ENCODE data around the gene DVL3. TPM values are rescaled to one million over a fixed set of nuclear protein-coding genes. Genes with fewer than 3 reads are reported as not detected.
"Not testable (repeated sequence)": the region's sequence is repeated elsewhere in the genome, so short reads cannot be mapped to it uniquely, and the experiment has no call there.

The DVL3 gene
- 6.4 TPM for polyA plus RNA-seq

DNA sequence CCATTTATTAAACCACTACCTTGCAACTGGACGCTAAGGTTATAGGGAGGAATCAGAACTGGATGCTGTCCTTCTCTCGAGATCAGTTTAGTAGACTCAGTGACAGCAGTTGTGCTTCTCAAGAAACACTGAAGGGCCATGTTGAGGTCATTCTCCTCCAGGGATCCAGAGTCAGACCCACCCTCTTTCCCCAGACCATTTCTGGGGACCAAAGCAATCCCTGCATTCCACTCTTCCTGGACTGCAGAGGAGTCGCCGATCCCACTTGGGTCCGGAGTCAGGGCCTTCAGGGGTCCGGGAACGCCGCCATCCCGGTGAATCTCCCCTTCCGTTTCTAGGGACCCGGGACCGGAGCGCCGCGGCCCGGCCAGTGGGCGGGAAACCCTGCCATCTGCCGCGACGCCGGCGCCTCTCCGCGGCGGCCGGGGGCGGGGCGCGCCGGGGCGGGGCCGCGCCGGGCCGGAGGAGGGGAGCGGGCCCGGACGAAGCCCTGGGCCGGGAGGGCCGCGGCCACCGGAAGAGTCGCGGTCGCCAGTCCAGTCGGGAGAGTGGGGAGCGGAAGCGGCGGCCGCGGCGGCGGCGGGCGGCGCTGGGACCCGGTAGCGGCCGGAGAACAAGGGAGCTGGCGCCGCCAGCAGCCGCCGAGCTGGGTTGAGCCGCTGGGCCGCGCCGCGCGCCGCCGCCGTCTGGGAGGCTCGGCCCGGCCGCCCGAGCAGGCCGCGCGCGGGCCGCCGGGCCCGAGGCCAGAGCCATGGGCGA is at the start of gene DVL3:
Gene DVL3, plus strand, starts transcription at position 493 of the 759 bp plus-strand sequence. Its CDS starts 259 bp downstream, at position 752.
- Mint-ChIP-seq H3K27ac (peak within 1 kb of the TSS; percentile 85 to 92 (median 90)), H3K4me3 (peak within 1 kb of the TSS; percentile 85 to 97 (median 97)), H3K27me3 (no peaks in the 10 kb centered on the region), H3K9me3 (no peaks in the 10 kb centered on the region), H3K4me1 (peaks cover 12 to 27% (median 22%) of the 10 kb centered on the region in 3 donors), H3K36me3 (peaks cover 2% of the 10 kb centered on the region)

GRCh38 chr3:184110316-184110725 is 44.9 kb upstream of the DVL3 start:
- peak overlapping the region in 1 of 4 donors; percentile 1 for H3K4me3 Mint-ChIP-seq
- H3K4me1 Mint-ChIP-seq = no peaks in the 10 kb centered on the region
- H3K27ac Mint-ChIP-seq = no peak overlapping the region
- H3K36me3 Mint-ChIP-seq = no peaks in the 10 kb centered on the region
- H3K27me3 Mint-ChIP-seq = peaks cover 6% of the 10 kb centered on the region
- H3K9me3 Mint-ChIP-seq = no peaks in the 10 kb centered on the region

GRCh38 chr3:184116017-184116416 is 39.2 kb upstream of the DVL3 start:
- Mint-ChIP-seq H3K4me1 (no peaks in the 10 kb centered on the region), H3K27ac (peak overlapping the region in 1 of 3 donors; percentile 27), H3K9me3 (no peaks in the 10 kb centered on the region), H3K4me3 (no peak overlapping the region), H3K27me3 (peaks cover 3% of the 10 kb centered on the region), H3K36me3 (peaks cover 3% of the 10 kb centered on the region)

DNA sequence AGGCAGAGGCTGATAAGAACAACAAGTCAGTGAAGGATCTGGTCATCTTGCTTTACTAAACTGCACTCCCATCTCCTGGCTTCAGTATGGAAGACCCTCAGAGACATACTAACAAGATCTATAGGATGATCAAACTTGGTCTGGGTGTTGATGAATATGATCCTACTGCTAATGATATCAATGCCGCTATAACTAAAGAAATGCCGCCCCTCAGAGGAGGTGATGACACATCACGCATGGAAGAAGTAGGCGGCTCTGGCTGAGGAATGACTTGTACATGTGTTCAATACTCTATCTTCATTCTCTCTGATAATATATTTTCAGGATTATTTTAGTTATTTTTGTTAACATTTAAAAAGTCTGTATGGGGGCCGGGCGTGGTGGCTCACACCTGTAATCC is 37.5 kb upstream of the DVL3 start:
- H3K36me3 Mint-ChIP-seq = peaks cover 3% of the 10 kb centered on the region
- H3K4me3 Mint-ChIP-seq = no peak overlapping the region
- no peaks in the 10 kb centered on the region for H3K4me1 Mint-ChIP-seq
- H3K27me3 Mint-ChIP-seq = peaks cover 1% of the 10 kb centered on the region
- H3K27ac Mint-ChIP-seq = peak overlapping the region in 1 of 3 donors; percentile 62
- no peaks in the 10 kb centered on the region for H3K9me3 Mint-ChIP-seq

DNA sequence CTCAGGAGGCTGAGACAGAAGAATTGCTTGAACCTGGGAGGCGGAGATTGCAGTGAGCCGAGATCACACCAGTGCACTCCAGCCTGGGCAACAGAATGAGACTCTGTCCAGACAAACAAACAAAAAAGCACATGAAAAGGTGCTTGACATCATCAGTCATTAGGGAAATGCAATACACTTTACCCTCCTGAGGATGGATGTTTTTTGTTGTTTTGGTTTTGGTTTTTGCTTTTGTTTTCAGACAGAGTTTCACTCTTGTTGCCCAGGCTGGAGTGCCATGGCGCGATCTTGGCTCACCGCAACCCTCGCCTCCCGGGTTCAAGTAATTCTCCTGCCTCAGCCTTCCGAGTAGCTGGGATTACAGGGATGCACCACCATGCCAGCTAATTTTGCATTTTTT is 34.1 kb upstream of the DVL3 start:
- H3K36me3 Mint-ChIP-seq, H3K4me1 Mint-ChIP-seq, H3K27ac Mint-ChIP-seq, H3K4me3 Mint-ChIP-seq, H3K9me3 Mint-ChIP-seq, H3K27me3 Mint-ChIP-seq: not testable (repeated sequence)

DNA sequence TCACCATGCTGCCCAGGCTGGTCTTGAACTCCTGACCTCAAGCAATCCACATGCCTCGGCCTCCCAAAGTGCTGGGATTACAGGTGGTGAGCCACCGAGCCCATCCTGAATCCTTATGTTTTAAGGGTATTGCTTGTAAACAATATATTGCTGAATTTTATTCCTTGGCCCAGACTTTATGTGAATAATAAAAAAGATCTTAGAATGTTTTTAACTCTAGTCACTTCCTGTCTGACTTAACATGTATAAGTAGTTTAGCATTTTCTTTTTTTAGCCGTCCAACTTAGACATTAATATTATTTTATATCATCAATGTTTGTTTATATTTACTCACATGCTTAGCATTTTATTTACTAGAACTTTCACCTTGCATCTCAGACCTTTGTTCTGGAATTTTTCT is 29.2 kb upstream of the DVL3 start:
- no peaks in the 10 kb centered on the region for H3K27me3 Mint-ChIP-seq
- H3K9me3 Mint-ChIP-seq = no peaks in the 10 kb centered on the region
- peaks cover 1% of the 10 kb centered on the region for H3K36me3 Mint-ChIP-seq
- no peak overlapping the region for H3K4me3 Mint-ChIP-seq
- H3K4me1 Mint-ChIP-seq = no peaks in the 10 kb centered on the region
- no peak overlapping the region for H3K27ac Mint-ChIP-seq

DNA sequence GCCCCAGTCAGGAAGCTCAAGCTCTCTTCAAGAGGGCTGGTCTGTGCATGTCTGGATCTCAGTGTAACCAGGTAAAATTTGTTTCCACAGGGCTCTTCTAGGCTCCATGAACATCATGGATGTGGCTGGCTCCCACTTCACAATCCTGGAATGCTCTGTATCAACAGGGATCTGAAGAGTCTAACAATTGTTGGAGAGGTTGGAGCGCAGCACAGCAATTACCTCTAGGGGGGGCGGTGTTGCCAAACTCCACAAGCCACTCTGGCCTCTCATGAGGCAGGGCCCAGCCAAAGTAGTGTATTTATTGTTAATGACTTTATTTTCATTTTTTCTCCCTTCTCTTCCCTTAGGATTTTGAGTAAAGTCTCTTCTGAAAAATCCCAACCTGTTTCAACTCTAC is 26.2 kb upstream of the DVL3 start:
- peaks cover 2 to 6% (median 3%) of the 10 kb centered on the region in 3 donors for H3K4me1 Mint-ChIP-seq
- H3K27me3 Mint-ChIP-seq = no peaks in the 10 kb centered on the region
- no peaks in the 10 kb centered on the region for H3K9me3 Mint-ChIP-seq
- peaks cover 1% of the 10 kb centered on the region for H3K36me3 Mint-ChIP-seq
- no peak overlapping the region for H3K27ac Mint-ChIP-seq
- H3K4me3 Mint-ChIP-seq = no peak overlapping the region

DNA sequence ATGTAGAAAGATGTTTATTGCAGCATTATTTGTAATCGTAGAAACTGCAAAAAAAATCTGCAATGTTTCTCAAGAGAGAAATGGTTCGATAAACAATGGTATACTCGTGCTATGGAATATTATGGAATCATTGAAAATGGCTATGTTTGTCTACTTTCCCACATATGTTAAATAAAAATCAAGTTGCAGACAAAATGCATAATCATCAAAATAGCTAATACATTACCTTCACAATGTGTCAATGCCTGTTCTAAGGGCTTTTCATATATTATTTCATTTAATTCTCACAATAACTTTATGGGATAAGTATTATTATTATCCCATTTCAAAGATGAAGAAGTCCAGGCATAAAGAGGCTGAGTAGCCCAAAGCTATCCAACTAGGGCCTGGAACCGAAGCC is 22.2 kb upstream of the DVL3 start:
- Mint-ChIP-seq H3K4me3 (peak overlapping the region in 2 of 4 donors; percentile 96 to 97), H3K27ac (no peak overlapping the region), H3K9me3 (no peaks in the 10 kb centered on the region), H3K4me1 (peaks cover 21 to 39% (median 24%) of the 10 kb centered on the region in 3 donors), H3K27me3 (no peaks in the 10 kb centered on the region), H3K36me3 (peaks cover 1% of the 10 kb centered on the region)

DNA sequence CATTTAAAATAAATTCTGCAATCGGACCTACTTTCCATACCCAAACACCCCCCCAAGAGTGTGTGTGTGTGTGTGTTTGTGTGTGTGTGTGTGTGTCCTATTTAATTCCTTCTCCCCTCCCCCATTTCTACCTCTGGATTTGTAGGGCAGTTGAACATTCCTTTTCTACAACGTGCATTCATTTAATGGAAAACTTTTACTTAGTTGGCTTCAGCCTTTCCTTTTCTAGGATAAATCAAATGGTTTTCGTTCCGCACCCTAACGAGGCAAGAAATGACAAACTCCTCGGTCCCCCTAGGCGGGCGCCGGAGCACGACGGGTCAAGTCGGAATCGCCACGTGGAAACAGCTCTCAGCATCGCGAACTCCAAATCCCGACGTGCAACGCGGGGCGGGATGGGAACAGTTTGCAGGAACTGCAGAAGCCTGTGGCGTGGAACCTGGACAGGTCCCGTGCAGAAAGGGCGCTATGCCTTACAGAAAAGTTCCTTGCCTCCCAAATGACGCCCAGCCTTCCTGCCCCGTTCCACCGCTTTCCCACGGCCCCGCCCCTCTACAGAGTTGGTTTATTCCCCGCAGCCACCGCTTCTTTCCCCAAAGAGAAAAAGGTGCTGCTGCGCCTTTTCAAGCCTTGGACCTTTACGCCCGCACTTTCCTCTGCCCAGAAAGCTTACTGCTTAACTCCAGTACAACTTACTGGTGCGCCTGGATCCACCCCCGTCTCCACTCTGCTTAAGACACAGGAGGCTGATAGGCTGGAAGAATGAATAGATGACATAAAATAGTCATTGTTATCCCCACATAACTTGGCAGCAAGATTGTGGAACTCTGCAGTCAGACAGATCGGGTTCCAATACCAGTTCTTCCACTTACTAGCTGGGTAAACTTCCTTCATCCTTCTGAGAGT is 21.1 kb upstream of the DVL3 start:
- H3K27me3 Mint-ChIP-seq = no peaks in the 10 kb centered on the region
- H3K27ac Mint-ChIP-seq = peak overlapping the region; percentile 74 to 98 (median 84)
- H3K4me3 Mint-ChIP-seq = peak overlapping the region; percentile 96 to 98 (median 96)
- no peaks in the 10 kb centered on the region for H3K9me3 Mint-ChIP-seq
- no peaks in the 10 kb centered on the region for H3K36me3 Mint-ChIP-seq
- peaks cover 21 to 40% (median 25%) of the 10 kb centered on the region in 3 donors for H3K4me1 Mint-ChIP-seq

- peak overlapping the region; percentile 96 to 98 (median 96) for H3K4me3 Mint-ChIP-seq
- H3K36me3 Mint-ChIP-seq = no peaks in the 10 kb centered on the region
- no peaks in the 10 kb centered on the region for H3K27me3 Mint-ChIP-seq
- H3K27ac Mint-ChIP-seq = peak overlapping the region; percentile 84 to 98 (median 97)
- peaks cover 21 to 40% (median 25%) of the 10 kb centered on the region in 3 donors for H3K4me1 Mint-ChIP-seq
- no peaks in the 10 kb centered on the region for H3K9me3 Mint-ChIP-seq
These were observed 20.4 kb upstream of the DVL3 start for GRCh38 chr3:184134746-184135148.

GRCh38 chr3:184135149-184135910 is 19.8 kb upstream of the DVL3 start, which contains the start of gene EIF2B5:
Gene EIF2B5, plus strand, starts transcription at chr3:184135358. Its CDS starts 28 bp downstream, at chr3:184135386.
- H3K36me3 Mint-ChIP-seq = peaks cover 1% of the 10 kb centered on the region
- H3K9me3 Mint-ChIP-seq = no peaks in the 10 kb centered on the region
- peak within 1 kb of the TSS; percentile 96 to 98 (median 96) for H3K4me3 Mint-ChIP-seq
- no peaks in the 10 kb centered on the region for H3K27me3 Mint-ChIP-seq
- H3K4me1 Mint-ChIP-seq = peaks cover 21 to 40% (median 25%) of the 10 kb centered on the region in 3 donors
- peak within 1 kb of the TSS; percentile 84 to 98 (median 97) for H3K27ac Mint-ChIP-seq

GRCh38 chr3:184135911-184136260 is 19.3 kb upstream of the DVL3 start:
- no peaks in the 10 kb centered on the region for H3K9me3 Mint-ChIP-seq
- H3K36me3 Mint-ChIP-seq = peaks cover 2% of the 10 kb centered on the region
- H3K4me1 Mint-ChIP-seq = peaks cover 21 to 40% (median 25%) of the 10 kb centered on the region in 3 donors
- H3K4me3 Mint-ChIP-seq = peak overlapping the region; percentile 96 to 98 (median 96)
- peak overlapping the region; percentile 84 to 98 (median 97) for H3K27ac Mint-ChIP-seq
- H3K27me3 Mint-ChIP-seq = no peaks in the 10 kb centered on the region

- no peak overlapping the region for H3K4me3 Mint-ChIP-seq
- peaks cover 2% of the 10 kb centered on the region for H3K36me3 Mint-ChIP-seq
- H3K27ac Mint-ChIP-seq = no peak overlapping the region
These were observed 14.7 kb upstream of the DVL3 start for GRCh38 chr3:184140436-184140835.

DNA sequence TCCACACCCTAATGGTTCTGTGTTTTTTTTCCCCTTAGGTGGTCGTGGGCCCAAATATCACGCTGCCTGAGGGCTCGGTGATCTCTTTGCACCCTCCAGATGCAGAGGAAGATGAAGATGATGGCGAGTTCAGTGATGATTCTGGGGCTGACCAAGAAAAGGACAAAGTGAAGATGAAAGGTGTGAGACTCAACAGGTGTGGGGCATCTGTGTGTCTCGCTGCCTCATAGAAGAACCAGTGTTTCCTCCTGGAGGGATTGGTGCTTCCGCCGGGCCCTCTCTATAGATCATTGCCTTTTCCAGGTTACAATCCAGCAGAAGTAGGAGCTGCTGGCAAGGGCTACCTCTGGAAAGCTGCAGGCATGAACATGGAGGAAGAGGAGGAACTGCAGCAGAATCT is 13.0 kb upstream of the DVL3 start:
- Mint-ChIP-seq H3K27ac (peak overlapping the region in 1 of 3 donors; percentile 47), H3K9me3 (no peaks in the 10 kb centered on the region), H3K27me3 (no peaks in the 10 kb centered on the region), H3K4me1 (peaks cover 5 to 15% (median 10%) of the 10 kb centered on the region in 3 donors), H3K36me3 (peaks cover 2% of the 10 kb centered on the region), H3K4me3 (no peak overlapping the region)

More at GRCh38 chr3:184140436-184140835, 14.7 kb upstream of the DVL3 start:
- Mint-ChIP-seq H3K27me3 (no peaks in the 10 kb centered on the region), H3K9me3 (no peaks in the 10 kb centered on the region), H3K4me1 (peaks cover 19 to 31% (median 23%) of the 10 kb centered on the region in 3 donors)
